ENCODE data around the gene ELMO1.
"Not testable (repeated sequence)": the region's sequence is repeated elsewhere in the genome, so short reads cannot be mapped to it uniquely, and the experiment has no call there.

Gene ELMO1

GRCh38 chr7:37173670-37174069 lies 275.0 kb downstream of the ELMO1 start:
- no peak for DNase-seq

GRCh38 chr7:37162106-37162505 lies 286.6 kb downstream of the ELMO1 start:
- DNase-seq, result no peak

- DNase-seq, result no peak
Measured at GRCh38 chr7:37160656-37161055, 288.0 kb downstream of the ELMO1 start.

- no peak for DNase-seq
Measured at GRCh38 chr7:37153376-37153775, 295.3 kb downstream of the ELMO1 start.

GRCh38 chr7:37151741-37152413 lies 296.8 kb downstream of the ELMO1 start:
- no peak for DNase-seq

GRCh38 chr7:37150856-37151255 lies 297.8 kb downstream of the ELMO1 start:
- DNase-seq, result no peak

GRCh38 chr7:37150180-37150579 lies 298.5 kb downstream of the ELMO1 start:
- no peak for DNase-seq

- DNase-seq, result no peak
Measured at GRCh38 chr7:37149773-37150124, 298.9 kb downstream of the ELMO1 start.

- no peak for DNase-seq
Measured at GRCh38 chr7:37149051-37149772, 299.5 kb downstream of the ELMO1 start.

GRCh38 chr7:37145682-37146081 lies 303.0 kb downstream of the ELMO1 start:
- DNase-seq, result no peak

- DNase-seq, result no peak
Measured at GRCh38 chr7:37144423-37144822, 304.2 kb downstream of the ELMO1 start.

GRCh38 chr7:37142958-37143357 lies 305.7 kb downstream of the ELMO1 start:
- no peak for DNase-seq

- no peak for DNase-seq
Measured at GRCh38 chr7:37141742-37142141, 306.9 kb downstream of the ELMO1 start.

GRCh38 chr7:37133902-37134301 lies 314.8 kb downstream of the ELMO1 start:
- DNase-seq, result not testable (repeated sequence)

- DNase-seq, result no peak
Measured at GRCh38 chr7:37131855-37132254, 316.8 kb downstream of the ELMO1 start.

- no peak for DNase-seq
Measured at GRCh38 chr7:37129035-37129425, 319.6 kb downstream of the ELMO1 start.

- DNase-seq, result no peak
Measured at GRCh38 chr7:37128327-37129034, 320.2 kb downstream of the ELMO1 start.

GRCh38 chr7:37119296-37119860 lies 329.3 kb downstream of the ELMO1 start:
- no peak for DNase-seq

- DNase-seq, result no peak
Measured at GRCh38 chr7:37118004-37118403, 330.7 kb downstream of the ELMO1 start.

GRCh38 chr7:37117292-37117691 lies 331.4 kb downstream of the ELMO1 start:
- DNase-seq, result no peak

GRCh38 chr7:37116093-37116701 lies 332.5 kb downstream of the ELMO1 start:
- DNase-seq, result no peak

GRCh38 chr7:37113661-37114355 lies 334.9 kb downstream of the ELMO1 start:
- no peak for DNase-seq

- DNase-seq, result no peak
Measured at GRCh38 chr7:37112876-37113275, 335.8 kb downstream of the ELMO1 start.

Data from CD4-positive, alpha-beta T cell treated with Interleukin-12 subunit alpha and Interleukin-12 subunit beta, for 1 hour (primary cell).